Stimulated activated CD4-positive, alpha-beta T cell treated with anti-CD3 and anti-CD28 coated beads, Interleukin-2, amount 100 ng/mL, for 24 hours (primary cell): ENCODE data around the gene DARS1.

ENCODE experiments used
- DNase-seq, 2 donors: peaks; one replicate each; pipeline ENCODE4 v3.0.0-alpha.2; 2020

Gene DARS1

GRCh38 chr2:135985018-135985825 is at the start of gene DARS1:
TSS of gene DARS1 (minus strand) at chr2:135985626. CDS start at chr2:135985468, 158 bp downstream.
- DNase-seq, result peak; percentile 80 to 87

DNA sequence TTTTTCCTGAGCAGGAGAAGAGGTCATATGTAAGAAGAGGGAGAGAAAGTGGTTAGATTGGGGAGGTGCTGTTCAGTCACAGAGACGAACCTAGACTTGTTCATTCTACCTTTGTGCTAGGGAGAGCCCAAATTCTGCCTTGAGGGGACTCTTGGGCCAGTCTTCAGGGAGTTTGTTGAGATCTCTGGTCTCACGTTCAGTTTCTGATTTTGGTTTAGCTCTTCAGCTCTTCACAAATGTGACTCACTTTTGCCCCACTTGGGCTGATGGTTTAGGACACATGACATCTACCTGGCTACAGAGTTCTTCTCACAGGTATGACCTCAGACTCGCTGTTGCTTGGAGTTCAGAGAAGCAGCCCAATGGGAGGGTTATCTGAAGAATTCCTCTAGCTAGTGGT is 49.2 kb upstream of the DARS1 start:
- DNase-seq, result no peak

DNA sequence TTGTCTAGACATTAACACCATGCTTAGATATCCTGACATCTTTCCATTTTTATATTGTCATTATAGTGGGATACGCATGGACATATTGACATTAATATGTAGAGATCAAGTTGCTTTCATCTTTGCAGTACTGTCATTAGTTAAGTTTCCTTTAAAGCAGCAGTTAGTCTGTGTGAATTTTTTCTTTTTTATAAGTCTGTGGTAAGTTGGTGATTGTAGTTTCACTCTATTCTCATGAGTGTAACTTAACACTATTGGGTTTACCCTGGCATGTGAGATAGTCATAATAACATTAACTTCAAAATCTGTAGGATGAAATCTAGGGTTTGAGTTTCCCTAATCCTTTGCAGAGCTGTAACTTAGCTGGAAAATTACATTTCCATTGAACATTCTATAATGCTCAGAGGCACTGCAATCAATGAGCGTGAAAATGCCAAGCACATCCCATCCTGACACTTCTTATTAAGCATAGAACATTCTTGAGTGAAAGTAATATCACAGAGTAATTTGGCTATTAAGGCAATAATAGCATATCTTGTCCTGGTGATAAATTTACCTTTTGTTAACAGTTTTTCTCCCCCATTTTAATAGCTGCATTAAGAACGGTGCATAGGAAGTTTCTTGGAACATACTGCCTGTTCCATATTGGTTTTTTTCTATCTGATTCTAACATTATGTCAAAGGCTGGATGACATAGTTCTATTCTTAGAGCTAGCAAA is 47.5 kb upstream of the DARS1 start:
- no peak for DNase-seq

DNA sequence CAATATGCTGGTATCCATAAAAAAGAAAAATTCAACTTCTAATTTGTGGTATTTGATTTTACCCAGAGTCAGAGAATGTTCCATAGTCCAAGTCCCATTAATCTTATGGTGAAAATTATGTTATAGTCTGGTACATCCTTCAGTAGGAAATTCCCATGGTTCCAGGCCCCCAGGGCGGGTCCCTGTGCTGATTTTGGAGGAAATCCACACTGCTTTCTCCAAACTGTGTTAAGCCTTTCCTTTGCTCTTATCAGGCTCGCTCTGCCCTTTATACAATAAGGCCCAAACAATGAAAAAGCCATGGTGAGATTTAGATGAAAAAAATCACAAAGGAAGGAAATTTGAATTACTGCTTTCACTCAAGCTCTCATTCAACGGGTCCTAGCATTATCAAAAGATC is 46.8 kb upstream of the DARS1 start:
- DNase-seq, result no peak

- no peak for DNase-seq
Measured at GRCh38 chr2:136031711-136032110, 46.3 kb upstream of the DARS1 start.

- no peak for DNase-seq
Measured at GRCh38 chr2:136030406-136030805, 45.0 kb upstream of the DARS1 start.

- DNase-seq, result no peak
Measured at GRCh38 chr2:136029149-136029548, 43.7 kb upstream of the DARS1 start.

- DNase-seq, result no peak
Measured at GRCh38 chr2:136028001-136028400, 42.6 kb upstream of the DARS1 start.

- DNase-seq, result no peak
Measured at GRCh38 chr2:136027112-136027511, 41.7 kb upstream of the DARS1 start.

DNA sequence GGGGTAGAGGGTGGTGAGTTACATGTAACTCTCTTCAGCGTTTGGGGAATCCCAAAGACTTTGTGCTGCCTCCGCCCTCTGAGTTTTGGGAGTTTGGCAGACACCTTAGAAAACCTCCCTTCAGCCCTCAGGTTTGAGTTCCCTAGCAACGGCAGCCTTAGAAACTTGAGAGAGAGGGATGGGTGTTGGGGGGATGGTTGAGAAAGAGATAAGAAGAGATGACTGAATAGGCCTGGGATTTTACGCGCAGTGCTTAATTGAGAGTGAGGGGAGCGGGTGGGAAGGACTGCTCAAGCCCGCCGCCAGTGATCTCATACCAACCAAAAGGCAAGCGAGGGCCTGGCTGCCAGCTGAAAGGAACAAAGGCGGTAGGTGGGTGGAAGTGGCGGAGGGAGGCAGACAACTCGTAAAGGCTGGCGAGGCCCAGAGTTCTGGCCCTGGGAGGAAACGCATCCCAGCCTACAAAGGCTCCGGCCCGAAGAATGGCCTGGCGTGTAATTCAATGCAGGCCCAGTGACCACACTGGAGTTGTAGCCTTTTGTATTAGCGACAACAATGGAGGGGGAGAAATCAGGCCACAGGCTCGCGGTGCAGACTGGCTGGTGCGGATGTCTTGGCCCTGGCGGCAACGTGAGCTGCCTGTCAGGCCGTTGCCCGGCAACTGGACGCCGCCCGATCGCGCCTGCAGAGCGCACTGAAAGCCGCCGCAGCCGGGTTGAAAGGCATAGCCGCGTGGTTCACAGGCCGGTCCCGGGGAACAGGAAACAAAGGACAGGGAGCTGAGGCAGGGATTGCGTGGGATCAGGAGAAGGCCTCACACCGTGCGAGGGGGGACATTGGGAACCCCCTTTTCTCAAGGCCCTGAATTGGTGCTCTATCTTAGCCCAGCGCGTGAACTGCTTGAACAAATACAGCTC is 39.9 kb upstream of the DARS1 start:
- peak in 1 of 2 donors; percentile 53 for DNase-seq

DNA sequence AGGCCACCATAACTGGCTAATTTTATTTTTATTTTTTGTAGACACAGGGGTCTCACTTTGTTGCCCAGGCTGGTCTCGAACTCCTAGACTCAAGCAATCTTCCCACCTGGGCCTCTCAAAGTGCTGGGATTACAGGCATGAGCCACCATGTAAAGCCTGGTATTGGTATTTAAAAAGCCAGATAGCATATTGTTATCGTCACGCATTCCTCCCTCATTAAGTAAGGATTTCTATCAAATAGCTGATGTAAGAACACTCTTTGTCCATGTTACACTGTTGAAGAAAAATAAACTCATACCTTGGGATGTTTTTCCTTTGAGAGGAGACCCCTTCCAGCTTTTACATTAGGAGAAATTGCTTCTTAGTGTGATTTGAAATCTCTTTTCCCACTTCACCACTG is 39.2 kb upstream of the DARS1 start:
- DNase-seq, result no peak

DNA sequence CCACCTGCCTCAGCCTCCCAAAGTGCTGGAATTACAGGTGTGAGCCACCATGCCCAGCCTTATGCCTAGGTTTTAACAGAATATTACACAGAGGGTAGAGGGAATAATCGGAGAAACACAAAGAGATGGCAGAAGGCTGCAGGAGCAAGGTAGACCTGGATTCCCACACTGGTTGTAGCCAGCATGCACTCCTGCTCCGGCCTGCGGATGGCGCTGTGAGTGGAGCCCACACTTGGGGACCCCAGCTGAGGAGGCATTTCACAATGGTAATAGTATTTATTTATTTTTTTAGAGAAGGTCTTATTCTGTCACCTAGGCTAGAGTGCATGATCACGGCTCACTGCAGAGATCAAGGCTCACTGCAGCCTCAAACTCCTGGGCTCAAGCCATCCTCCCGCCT is 38.8 kb upstream of the DARS1 start:
- DNase-seq, result no peak

- no peak for DNase-seq
Measured at GRCh38 chr2:136023416-136023815, 38.0 kb upstream of the DARS1 start.

- DNase-seq, result no peak
Measured at GRCh38 chr2:136022396-136023146, 37.1 kb upstream of the DARS1 start.

GRCh38 chr2:136021976-136022375 is 36.5 kb upstream of the DARS1 start:
- no peak for DNase-seq

DNA sequence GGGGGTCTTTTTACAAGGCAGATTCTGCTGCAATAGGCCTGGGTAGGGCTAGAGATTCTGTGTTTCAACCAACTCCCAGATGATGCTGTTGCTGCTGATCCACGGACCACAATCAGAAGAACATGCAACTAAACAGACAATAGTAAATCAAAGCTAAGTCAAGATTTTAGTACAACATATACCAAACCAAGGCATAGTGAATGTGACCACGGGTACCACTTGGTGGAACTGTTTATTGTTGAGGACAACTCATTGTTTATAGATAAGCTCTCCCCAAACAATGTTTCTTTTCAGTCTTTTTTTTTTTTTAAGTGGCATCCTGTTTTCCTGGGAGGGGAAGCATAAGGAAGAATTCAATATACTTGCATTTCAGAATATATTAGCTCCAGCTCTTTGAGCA is 36.0 kb upstream of the DARS1 start:
- DNase-seq, result no peak

GRCh38 chr2:136020831-136021230 is 35.4 kb upstream of the DARS1 start:
- no peak for DNase-seq

DNA sequence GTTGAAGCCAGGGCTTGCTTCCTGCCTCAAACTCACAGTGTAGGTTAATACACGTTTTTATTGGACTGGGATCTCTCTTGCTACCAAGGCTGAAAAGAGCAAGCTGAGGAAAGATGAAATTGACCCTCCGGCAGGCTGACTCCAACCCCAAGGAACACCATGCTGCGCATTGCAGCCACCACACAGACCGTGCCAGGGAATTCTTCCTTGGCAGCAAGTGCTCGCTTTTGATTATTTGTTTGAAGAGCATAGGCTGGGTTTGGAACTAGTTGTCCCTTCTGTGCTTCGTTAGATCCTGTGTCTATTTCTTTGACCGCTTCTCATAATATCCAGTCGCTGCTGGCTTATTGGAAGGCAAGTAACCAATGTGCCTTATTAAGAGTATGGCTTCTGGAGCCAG is 34.4 kb upstream of the DARS1 start:
- no peak for DNase-seq

DNA sequence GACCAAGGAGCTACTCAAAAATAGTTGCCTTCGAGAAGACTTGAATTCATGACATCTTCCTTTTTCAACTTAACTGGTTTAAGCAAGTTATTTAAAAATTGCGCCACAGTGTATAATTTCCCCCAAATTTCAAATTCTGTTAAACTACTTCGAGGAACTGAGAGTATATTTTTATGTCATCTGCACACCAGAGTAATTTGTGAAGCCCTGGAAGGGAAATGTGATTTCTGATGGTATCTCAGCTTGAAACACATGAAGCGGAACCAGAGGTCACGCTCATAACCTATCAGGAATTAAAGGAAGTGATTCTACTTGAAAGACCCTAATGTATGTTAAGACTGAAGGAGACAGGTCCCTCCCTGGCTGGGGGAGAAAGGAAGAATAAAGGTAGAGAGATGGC is 33.9 kb upstream of the DARS1 start:
- no peak for DNase-seq

- no peak for DNase-seq
Measured at GRCh38 chr2:136017786-136018185, 32.4 kb upstream of the DARS1 start.

DNA sequence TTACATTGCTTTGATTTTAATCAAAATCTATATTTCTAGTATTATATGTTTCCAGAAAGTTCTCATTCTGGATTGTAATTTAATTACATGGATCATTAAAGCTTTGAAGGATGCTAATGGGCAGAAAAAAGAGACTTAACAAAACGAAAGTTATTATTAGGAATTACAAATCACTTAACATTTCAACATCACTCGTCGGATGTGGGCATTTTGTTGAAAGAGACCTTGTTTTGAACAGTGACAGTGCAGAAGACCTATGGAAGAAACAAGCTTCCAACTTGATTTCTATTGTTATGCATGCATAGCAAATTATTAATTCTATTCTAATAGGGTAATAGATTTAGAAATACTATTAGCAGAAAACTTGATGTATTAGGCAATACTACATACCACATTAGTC is 31.4 kb upstream of the DARS1 start:
- DNase-seq, result no peak

- no peak for DNase-seq
Measured at GRCh38 chr2:136016427-136016826, 31.0 kb upstream of the DARS1 start.

DNA sequence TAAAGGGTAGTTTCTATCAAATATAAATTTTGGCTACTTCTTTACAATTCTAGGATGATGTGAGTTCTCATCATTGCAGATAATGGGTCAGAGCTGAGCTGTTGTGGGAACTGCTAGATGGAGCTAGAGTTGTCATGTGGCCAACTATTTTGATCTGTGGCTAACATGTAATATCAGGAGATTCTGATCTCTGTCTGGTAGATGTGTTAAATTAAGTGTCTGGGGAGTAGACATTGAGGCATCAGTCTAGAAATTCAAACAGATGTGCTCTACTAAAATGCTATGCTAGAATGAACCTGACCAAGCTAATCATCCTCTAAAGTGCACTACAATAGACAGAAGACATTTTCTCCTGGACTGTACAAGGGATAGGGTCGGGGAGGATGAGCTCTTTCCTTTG is 30.3 kb upstream of the DARS1 start:
- no peak for DNase-seq
